ENCODE results near the gene ARSG.

ARSG gene

GRCh38 chr17:68322630-68323029 lies 31.3 kb downstream of the ARSG start:
- Mint-ChIP-seq H3K4me1 (peaks cover 10% of the 10 kb centered on the region), H3K36me3 (ENCODE audit: low read depth) (no peaks in the 10 kb centered on the region), H3K4me3 (no peak overlapping the region)

GRCh38 chr17:68324114-68324513 lies 32.8 kb downstream of the ARSG start:
- DNase-seq, result no peak
- no peaks in the 10 kb centered on the region for H3K4me1 Mint-ChIP-seq
- H3K27me3 Mint-ChIP-seq (ENCODE audit: low read depth, poor library complexity), result peaks cover 23% of the 10 kb centered on the region
- no peak for TF ChIP-seq CTCF (IDR thresholded peaks at IDR 0.05)
- H3K27ac Mint-ChIP-seq, result no peak overlapping the region
- H3K9me3 Mint-ChIP-seq, result peaks cover 13% of the 10 kb centered on the region
- no peak overlapping the region for H3K4me3 Mint-ChIP-seq
- no peaks in the 10 kb centered on the region for H3K36me3 Mint-ChIP-seq (ENCODE audit: low read depth)

More at GRCh38 chr17:68322630-68323029, 31.3 kb downstream of the ARSG start:
- no peak for TF ChIP-seq CTCF (IDR thresholded peaks at IDR 0.05)
- no peak for DNase-seq
- peaks cover 14% of the 10 kb centered on the region for H3K27me3 Mint-ChIP-seq (ENCODE audit: low read depth, poor library complexity)
- H3K9me3 Mint-ChIP-seq, result peaks cover 1% of the 10 kb centered on the region
- no peak overlapping the region for H3K27ac Mint-ChIP-seq

GRCh38 chr17:68324654-68325336 lies 33.5 kb downstream of the ARSG start:
- no peak for DNase-seq
- Mint-ChIP-seq H3K27ac (no peak overlapping the region), H3K4me1 (no peaks in the 10 kb centered on the region), H3K4me3 (no peak overlapping the region), H3K36me3 (ENCODE audit: low read depth) (no peaks in the 10 kb centered on the region), H3K9me3 (peaks cover 18% of the 10 kb centered on the region), H3K27me3 (ENCODE audit: low read depth, poor library complexity) (peaks cover 23% of the 10 kb centered on the region)
- TF ChIP-seq CTCF (IDR thresholded peaks at IDR 0.05), result no peak

- H3K36me3 Mint-ChIP-seq (ENCODE audit: low read depth), result peaks cover 6% of the 10 kb centered on the region
- no peaks in the 10 kb centered on the region for H3K4me1 Mint-ChIP-seq
- H3K4me3 Mint-ChIP-seq, result no peak overlapping the region
- no peak overlapping the region for H3K27ac Mint-ChIP-seq
- DNase-seq, result no peak
- peaks cover 23% of the 10 kb centered on the region for H3K27me3 Mint-ChIP-seq (ENCODE audit: low read depth, poor library complexity)
- no peak for TF ChIP-seq CTCF (IDR thresholded peaks at IDR 0.05)
- H3K9me3 Mint-ChIP-seq, result peaks cover 30% of the 10 kb centered on the region
Measured at GRCh38 chr17:68325961-68326360, 34.7 kb downstream of the ARSG start.

- TF ChIP-seq CTCF (IDR thresholded peaks at IDR 0.05), result no peak
- Mint-ChIP-seq H3K27ac (no peak overlapping the region), H3K4me1 (no peaks in the 10 kb centered on the region), H3K4me3 (no peak overlapping the region), H3K9me3 (peaks cover 37% of the 10 kb centered on the region), H3K36me3 (ENCODE audit: low read depth) (peaks cover 8% of the 10 kb centered on the region), H3K27me3 (ENCODE audit: low read depth, poor library complexity) (peaks cover 21% of the 10 kb centered on the region)
- no peak for DNase-seq
Measured at GRCh38 chr17:68326681-68327080, 35.4 kb downstream of the ARSG start.

Data from nephron progenitor cell (in vitro differentiated cells).